NT2/D1 (cell line): ENCODE results near the gene ZNF334.

Source experiments
- DNase-seq: peaks from one replicate; pipeline ENCODE4 v3.0.0-alpha.2; 2011; ENCODE audit warnings: low read depth, low spot score
- H3K27me3 ChIP-seq: 2 replicates; pipeline ENCODE4 v1.6.0; 2011; ENCODE audit warnings: mild to moderate bottlenecking; ENCODE audit not compliant: insufficient read length, insufficient read depth
- H3K36me3 ChIP-seq: 2 replicates; pipeline ENCODE4 v1.6.1; 2011; ENCODE audit warnings: mild to moderate bottlenecking, low read length, mixed read lengths; ENCODE audit not compliant: insufficient read depth, insufficient read length
- H3K4me1 ChIP-seq: 2 replicates; pipeline ENCODE4 v1.5.1; 2011; ENCODE audit not compliant: insufficient read depth, insufficient read length
- H3K4me3 ChIP-seq: 2 replicates; pipeline ENCODE4 v1.5.1; 2011; ENCODE audit warnings: low read depth; ENCODE audit not compliant: insufficient read length
- H3K9ac ChIP-seq: 2 replicates; pipeline ENCODE4 v1.6.0; 2011; ENCODE audit warnings: low read depth; ENCODE audit not compliant: insufficient read length
- H3K9me3 ChIP-seq: 2 replicates; pipeline ENCODE4 v1.5.1; 2011; ENCODE audit warnings: mild to moderate bottlenecking, low read length; ENCODE audit not compliant: insufficient read depth
- SUZ12 ChIP-seq: IDR thresholded peaks from 2 replicates; pipeline ENCODE4 v1.6.1; 2011; ENCODE audit not compliant: insufficient read length, insufficient read depth; ENCODE audit errors: extremely low read depth
- YY1 ChIP-seq: IDR thresholded peaks from 2 replicates; pipeline ENCODE4 v1.6.1; 2011; ENCODE audit not compliant: insufficient read length, insufficient read depth
- ZNF274 ChIP-seq: IDR thresholded peaks from 2 replicates; pipeline ENCODE4 v1.6.1; 2011; ENCODE audit warnings: mild to moderate bottlenecking, low read depth, low read length

ZNF334 gene

GRCh38 chr20:46485431-46485830 is 27.9 kb downstream of the ZNF334 start:
- H3K27me3 ChIP-seq, result no peaks in the 10 kb centered on the region
- peaks cover 13% of the 10 kb centered on the region for H3K36me3 ChIP-seq
- no peak overlapping the region for H3K4me3 ChIP-seq
- no peaks in the 10 kb centered on the region for H3K9me3 ChIP-seq
- DNase-seq, result no peak
- no peaks in the 10 kb centered on the region for H3K4me1 ChIP-seq
- TF ChIP-seq ZNF274 (no peak), YY1 (no peak), SUZ12 (no peak)
- no peak overlapping the region for H3K9ac ChIP-seq

- Histone ChIP-seq H3K4me1 (no peaks in the 10 kb centered on the region), H3K9ac (no peak overlapping the region), H3K36me3 (peaks cover 16% of the 10 kb centered on the region), H3K4me3 (no peak overlapping the region), H3K27me3 (no peaks in the 10 kb centered on the region), H3K9me3 (no peaks in the 10 kb centered on the region)
- DNase-seq, result no peak
- TF ChIP-seq YY1 (no peak), SUZ12 (no peak), ZNF274 (no peak)
Observed at GRCh38 chr20:46484954-46485353, 28.4 kb downstream of the ZNF334 start.

GRCh38 chr20:46483879-46484278 is 29.5 kb downstream of the ZNF334 start:
- Histone ChIP-seq H3K27me3 (no peaks in the 10 kb centered on the region), H3K4me3 (no peak overlapping the region), H3K4me1 (no peaks in the 10 kb centered on the region), H3K9ac (no peak overlapping the region), H3K36me3 (peaks cover 16% of the 10 kb centered on the region), H3K9me3 (no peaks in the 10 kb centered on the region)
- TF ChIP-seq ZNF274, result no peak
- no peak for TF ChIP-seq YY1
- TF ChIP-seq SUZ12, result no peak
- no peak for DNase-seq

GRCh38 chr20:46482864-46483263 is 30.5 kb downstream of the ZNF334 start:
- H3K9me3 ChIP-seq, result no peaks in the 10 kb centered on the region
- no peak for TF ChIP-seq SUZ12
- TF ChIP-seq ZNF274, result no peak
- no peak for TF ChIP-seq YY1
- no peaks in the 10 kb centered on the region for H3K4me1 ChIP-seq
- no peak overlapping the region for H3K9ac ChIP-seq
- peaks cover 16% of the 10 kb centered on the region for H3K36me3 ChIP-seq
- no peaks in the 10 kb centered on the region for H3K27me3 ChIP-seq
- H3K4me3 ChIP-seq, result no peak overlapping the region
- DNase-seq, result no peak

GRCh38 chr20:46477640-46478039 is 35.7 kb downstream of the ZNF334 start:
- H3K36me3 ChIP-seq, result peaks cover 18% of the 10 kb centered on the region
- H3K4me3 ChIP-seq, result no peak overlapping the region
- H3K9me3 ChIP-seq, result no peaks in the 10 kb centered on the region
- DNase-seq, result no peak
- no peak overlapping the region for H3K9ac ChIP-seq
- H3K4me1 ChIP-seq, result no peaks in the 10 kb centered on the region
- TF ChIP-seq SUZ12, result no peak
- TF ChIP-seq YY1, result no peak
- no peak for TF ChIP-seq ZNF274
- H3K27me3 ChIP-seq, result no peaks in the 10 kb centered on the region

- Histone ChIP-seq H3K36me3 (peaks cover 18% of the 10 kb centered on the region), H3K9ac (no peak overlapping the region), H3K9me3 (no peaks in the 10 kb centered on the region), H3K27me3 (no peaks in the 10 kb centered on the region), H3K4me3 (no peak overlapping the region), H3K4me1 (no peaks in the 10 kb centered on the region)
- TF ChIP-seq ZNF274 (no peak), YY1 (no peak), SUZ12 (no peak)
- DNase-seq, result no peak
Observed at GRCh38 chr20:46477225-46477624, 36.1 kb downstream of the ZNF334 start.

GRCh38 chr20:46468508-46468907 is 44.9 kb downstream of the ZNF334 start:
- no peak for TF ChIP-seq ZNF274
- TF ChIP-seq SUZ12, result no peak
- TF ChIP-seq YY1, result no peak
- Histone ChIP-seq H3K4me1 (peaks cover 5% of the 10 kb centered on the region), H3K36me3 (peaks cover 2% of the 10 kb centered on the region), H3K27me3 (no peaks in the 10 kb centered on the region), H3K4me3 (no peak overlapping the region), H3K9ac (no peak overlapping the region), H3K9me3 (0 out of 2 replicates have a peak, but pooled peaks cover 10% of the 10 kb centered on the region)
- DNase-seq, result no peak

- no peak overlapping the region for H3K9ac ChIP-seq
- H3K36me3 ChIP-seq, result no peaks in the 10 kb centered on the region
- no peak for TF ChIP-seq YY1
- TF ChIP-seq ZNF274, result no peak
- no peak for TF ChIP-seq SUZ12
- no peaks in the 10 kb centered on the region for H3K9me3 ChIP-seq
- peaks cover 5% of the 10 kb centered on the region for H3K4me1 ChIP-seq
- no peak overlapping the region for H3K4me3 ChIP-seq
- no peak for DNase-seq
- H3K27me3 ChIP-seq, result no peaks in the 10 kb centered on the region
Observed at GRCh38 chr20:46464451-46464850, 48.9 kb downstream of the ZNF334 start.
